G401 (cell line): Measurements from ENCODE around the gene BEND3. TPM values are rescaled to one million over a fixed set of nuclear protein-coding genes. Genes with fewer than 3 reads are reported as not detected.
"Not testable (repeated sequence)": the region's sequence is repeated elsewhere in the genome, so short reads cannot be mapped to it uniquely, and the experiment has no call there.

Experiments used
- DNase-seq: peaks from one replicate; pipeline ENCODE4 v3.0.0-alpha.2; 2015; ENCODE audit warnings: low spot score
- in situ Hi-C: cut with HindIII; loops from 2 replicates; pipeline ENCODE4 v1.10.0; 2016; ENCODE audit warnings: low sequenced_read_pairs, mixed read lengths
- total RNA-seq: library from RNA; depleted of rRNA; stranded (reverse); fragments of >200 nt; shearing (Covaris generic); gene quantifications from 2 replicates; pipeline ENCODE4 v1.2.3, GENCODE V29; 2014; rRNA removed

The BEND3 gene
- total RNA-seq, 1 experiment from 2014 or later, result 6.9 TPM

DNA sequence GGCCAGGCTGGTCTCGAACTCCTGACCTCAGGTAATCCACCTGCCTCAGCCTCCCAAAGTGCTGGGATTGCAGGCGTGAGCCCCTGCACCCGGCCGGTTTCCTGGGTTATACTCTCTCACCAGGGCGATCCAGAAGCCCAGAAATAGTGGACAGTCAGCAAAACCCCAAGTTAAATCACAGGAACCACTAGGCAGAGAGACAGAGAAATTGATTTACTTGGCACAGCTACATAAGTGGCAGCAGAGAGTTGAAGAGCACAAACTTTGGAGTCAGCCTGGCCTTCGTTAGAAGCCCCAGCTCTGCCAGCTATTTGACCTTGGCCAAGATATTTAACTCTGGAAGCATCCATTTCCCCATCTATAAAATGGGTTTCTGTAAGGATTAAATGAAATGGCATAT, 54.6 kb downstream of the BEND3 start:
- DNase-seq, result no peak
- in situ Hi-C loops, result no loop called here

DNA sequence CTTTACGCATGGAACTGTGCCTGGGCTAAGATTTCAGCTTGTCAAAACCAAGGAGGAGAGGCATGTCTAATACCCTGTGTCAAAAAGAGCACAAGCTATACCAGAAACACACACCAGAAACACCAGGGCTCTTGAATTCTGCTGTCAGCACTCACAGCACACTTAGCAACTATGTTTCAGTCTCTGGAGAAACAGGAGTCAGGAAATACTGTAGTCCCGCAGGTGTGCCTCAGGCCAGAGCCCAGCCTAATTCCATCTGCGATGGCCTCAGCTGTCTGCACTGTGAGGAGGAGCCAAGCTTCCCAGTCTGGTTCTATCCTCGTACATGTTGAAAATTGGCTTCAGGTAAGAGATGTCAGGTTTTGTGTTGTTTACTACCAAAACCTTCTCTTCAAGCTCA, 55.7 kb downstream of the BEND3 start:
- no peak for DNase-seq
- in situ Hi-C loops, result no loop called here

DNA sequence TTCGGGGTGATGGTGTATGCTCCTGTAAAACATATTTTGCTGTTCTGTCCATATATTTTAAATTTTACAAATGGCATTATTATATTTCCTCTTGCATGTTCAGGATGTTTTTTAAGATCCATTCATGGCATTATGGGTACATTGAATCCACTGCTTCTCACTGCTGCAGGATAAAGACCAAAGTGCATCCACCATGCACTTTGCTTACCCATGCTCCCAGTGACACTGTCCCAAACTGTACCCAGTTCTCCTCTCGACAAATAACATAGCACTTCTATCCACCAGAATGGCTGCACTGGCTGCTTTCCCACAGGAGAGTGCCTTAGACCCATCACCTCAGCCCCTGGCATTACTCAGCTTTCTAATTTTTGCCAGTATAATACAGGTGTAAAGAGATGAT, 57.6 kb downstream of the BEND3 start:
- in situ Hi-C loops, result no loop called here
- no peak for DNase-seq

DNA sequence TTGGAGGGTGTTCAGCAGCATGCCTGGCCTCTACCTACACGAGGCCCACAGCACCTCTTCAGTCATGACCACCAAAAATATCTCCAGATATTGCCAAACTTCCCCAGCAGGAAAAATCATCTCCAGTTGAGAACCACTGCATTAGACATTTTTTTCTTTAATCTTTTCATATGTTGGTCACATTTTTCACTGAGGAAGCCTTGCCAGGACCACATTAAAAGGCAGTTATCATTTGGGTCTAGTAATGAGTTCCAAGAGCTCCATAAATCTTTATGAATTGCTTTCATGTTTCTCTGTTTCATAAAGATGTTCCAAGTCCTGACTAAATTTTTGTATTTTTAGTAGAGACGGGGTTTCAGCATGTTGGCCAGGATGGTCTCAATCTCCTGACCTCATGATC, 58.5 kb downstream of the BEND3 start:
- DNase-seq, result no peak
- in situ Hi-C loops, result no loop called here

DNA sequence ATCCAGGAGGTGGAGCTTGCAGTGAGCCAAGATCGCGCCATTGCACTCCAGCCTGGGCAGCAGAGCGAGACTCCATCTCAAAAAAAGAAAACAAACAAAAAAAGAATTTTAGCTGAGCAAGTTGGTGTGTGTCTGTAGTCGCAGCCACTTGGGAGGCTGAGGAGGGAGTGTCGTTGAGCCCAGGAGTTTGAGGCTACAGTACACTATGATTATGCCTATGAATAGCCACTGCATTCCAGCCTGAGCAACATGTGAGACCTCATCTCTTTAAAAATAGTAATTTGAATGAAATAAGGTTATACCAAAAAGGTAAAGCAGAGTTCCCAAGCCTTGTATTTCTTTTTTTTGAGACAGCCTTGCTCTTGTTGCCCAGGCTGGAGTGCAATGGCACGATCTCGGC, 67.5 kb downstream of the BEND3 start:
- no peak for DNase-seq
- in situ Hi-C loops, result no loop called here

DNA sequence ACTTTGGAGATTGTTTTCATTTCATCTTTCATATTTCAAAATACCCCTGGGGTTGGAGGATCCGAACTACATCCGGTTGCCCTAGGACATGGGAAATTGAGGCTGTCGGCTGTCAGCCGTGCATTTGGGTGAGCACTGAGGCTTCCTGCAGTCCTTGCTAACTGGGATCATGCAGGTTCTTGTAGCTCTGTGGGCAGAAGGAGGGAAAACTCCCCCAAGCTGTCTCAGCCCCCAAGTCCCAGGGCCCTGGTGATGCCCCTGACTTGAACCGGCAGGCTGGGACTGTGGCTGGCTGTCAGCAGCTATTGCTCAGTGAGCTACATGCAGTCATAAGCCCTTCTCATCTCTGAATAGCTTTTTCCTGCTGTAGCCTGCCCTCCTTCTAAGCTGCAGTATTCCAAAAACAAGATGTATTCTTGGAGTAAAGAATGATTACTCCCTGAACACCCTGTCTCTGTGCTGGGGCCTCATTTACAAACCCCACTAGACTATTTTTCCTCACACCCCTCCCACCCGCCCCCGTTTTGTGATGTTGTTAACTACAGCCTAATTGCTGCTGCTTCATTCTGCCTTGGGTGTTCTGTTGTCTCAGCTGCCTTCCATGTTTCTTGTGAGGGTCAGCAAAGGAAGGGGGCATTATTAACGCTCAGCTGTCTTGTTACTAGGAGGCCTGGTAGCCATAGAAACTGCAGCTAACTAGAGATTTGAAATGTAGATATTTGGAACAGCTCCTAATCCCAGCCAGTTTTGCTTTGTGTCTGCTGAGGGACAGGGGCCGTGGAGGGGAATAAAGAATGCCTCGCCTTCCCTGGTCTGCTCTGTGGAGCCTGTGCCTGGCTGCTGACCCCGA, 69.3 kb downstream of the BEND3 start:
- no peak for DNase-seq
- in situ Hi-C loops, result no loop called here

DNA sequence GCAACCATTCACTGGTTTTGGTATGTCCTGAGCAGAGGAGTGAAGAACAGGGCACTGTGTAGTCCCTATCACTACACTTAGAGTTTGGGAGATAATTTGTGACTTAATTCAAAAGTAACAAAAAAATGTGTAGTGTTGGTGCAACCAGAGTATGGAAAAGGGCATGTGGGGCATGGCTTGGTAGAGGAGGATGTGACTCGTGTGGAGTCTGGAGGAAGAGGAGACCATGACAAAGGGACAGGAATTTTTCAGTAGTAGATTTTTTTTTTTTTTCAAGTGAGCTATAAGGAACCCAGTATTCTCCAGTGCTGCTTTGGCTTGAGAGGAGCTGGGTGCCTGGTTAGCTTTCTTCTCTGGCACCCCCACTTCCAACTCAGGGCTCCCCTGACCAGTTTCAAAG, 82.2 kb downstream of the BEND3 start:
- in situ Hi-C loops, result no loop called here

DNA sequence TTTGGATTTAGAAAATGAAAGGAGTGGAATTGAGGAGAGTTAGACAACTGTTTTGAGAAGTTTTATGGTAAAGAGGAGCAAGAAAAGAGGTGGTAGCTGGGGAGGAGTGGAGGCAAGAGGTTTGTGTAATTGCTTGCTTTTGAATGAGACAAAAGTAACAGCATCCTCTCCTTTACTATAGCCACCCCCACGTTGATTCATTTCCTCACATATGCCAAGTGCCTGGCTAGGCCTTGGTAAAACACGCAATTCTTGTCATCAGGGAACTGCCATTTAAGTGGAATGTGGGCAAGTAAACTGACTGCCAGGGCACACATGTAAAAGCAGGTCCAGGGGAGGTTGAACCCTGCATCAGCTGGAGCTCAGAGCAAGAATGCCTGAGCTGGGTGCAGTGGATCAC, 83.3 kb downstream of the BEND3 start:
- DNase-seq, result no peak
- in situ Hi-C loops, result no loop called here

More for the DNA sequence above, 82.2 kb downstream of the BEND3 start:
- no peak for DNase-seq

DNA sequence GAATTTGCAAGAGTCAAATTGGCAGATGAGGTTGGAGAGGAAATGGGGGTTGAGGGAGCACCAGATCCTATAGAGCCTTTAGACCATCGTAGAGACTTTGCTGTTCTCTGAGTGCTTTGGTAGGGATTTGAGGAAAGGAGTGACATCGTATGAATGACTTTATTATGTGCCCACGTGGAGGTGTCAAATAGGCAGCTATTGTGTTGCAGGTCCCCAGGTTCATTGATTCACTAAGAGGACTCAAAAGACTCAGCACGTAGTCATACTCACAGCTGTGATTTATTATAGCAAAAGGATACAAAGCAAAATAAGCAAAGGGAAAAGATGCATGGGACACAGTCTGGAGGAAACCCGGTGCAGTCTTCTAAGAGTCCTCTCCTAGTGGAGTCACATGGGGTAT, 85.2 kb downstream of the BEND3 start:
- in situ Hi-C loops, result no loop called here
- no peak for DNase-seq

DNA sequence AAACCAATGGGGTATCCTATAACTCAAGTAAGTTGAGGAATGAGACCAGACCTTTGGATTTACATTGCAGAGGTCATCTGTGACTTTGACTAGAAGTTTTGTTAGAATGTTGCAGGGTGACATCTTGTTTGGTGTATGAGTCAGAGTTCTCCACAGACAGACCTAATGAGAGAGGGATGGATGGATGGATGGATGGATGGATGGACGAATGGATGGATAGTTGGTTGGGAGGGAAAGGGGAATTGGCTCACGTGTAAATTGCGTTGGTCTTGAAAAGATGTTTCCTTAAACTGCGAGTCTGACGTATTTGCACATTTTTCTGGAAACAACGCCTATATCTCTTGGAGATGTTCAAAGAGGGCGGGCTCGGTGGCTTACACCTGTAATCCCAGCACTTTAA, 88.3 kb downstream of the BEND3 start:
- in situ Hi-C loops, result no loop called here
- no peak for DNase-seq

DNA sequence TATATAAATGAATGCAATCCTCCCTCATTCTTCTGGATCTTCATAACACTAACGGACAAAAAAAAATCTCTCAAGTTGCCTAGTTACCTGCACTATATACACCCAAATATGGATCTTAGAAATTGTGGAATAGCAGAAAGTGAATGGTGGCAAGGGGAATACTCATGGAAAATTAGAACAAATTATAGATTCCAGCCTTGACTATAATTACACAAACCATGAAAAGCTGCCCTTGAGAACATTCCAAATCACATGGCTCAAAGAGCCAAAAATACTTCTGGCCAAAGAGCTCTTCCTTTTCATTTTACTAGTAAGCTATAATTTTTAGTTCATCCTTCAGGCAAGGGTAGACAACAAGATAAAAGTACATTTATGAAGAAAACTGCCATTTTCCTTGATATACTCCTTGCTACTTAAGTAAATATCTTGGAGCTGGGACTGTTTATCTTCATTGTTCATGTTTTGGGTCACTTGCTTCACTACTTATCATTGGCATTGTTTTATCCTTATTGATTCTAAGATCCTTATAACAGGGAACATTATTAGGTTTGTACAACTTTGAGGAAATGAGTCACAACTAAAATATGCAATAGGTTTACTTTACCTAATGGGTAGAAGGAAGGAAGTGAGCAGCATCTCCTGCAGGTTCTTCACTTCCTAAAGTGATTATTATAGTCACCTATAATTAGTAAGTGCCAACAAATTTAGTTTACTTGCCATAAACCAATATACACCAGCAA, 93.7 kb downstream of the BEND3 start:
- DNase-seq, result no peak
- in situ Hi-C loops, result no loop called here

DNA sequence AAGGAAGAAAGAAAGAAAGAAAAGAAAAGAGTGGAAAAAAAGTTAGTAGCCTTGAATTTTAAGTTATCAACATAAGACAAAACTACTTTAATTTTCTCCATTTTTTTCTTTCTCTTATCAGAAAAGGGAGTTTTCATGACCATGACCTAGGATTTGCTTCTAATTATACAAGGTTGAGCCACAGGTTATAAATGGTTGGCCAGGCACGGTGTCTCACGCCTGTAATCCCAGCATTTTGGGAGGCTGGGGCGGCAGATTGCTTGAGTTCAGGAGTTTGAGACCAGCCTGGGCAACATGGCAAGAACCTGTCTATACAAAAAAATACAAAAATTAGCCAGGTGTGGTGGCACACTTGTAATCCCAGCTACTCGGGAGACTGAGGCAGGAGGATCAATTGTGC, 95.1 kb downstream of the BEND3 start:
- in situ Hi-C loops, result no loop called here
- no peak for DNase-seq

DNA sequence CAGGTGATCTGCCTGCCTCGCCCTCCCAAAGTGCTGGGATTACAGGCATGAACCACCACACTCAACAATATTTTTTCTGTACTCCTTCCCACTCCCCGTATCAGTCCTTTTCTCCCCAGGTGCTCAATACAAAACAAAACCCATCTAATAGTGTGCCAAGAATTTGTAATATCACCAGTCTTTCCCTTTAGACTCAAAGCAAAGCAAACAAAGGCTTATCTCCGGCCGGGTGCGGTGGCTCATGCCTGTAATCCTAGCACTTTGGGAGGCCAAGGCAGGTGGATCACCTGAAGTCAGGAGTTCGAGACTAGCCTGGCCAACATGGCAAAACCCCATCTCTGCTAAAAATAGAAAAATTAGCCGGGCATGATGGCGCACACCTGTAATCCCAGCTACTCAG, 95.7 kb downstream of the BEND3 start:
- DNase-seq, in situ Hi-C loops: not testable (repeated sequence)

DNA sequence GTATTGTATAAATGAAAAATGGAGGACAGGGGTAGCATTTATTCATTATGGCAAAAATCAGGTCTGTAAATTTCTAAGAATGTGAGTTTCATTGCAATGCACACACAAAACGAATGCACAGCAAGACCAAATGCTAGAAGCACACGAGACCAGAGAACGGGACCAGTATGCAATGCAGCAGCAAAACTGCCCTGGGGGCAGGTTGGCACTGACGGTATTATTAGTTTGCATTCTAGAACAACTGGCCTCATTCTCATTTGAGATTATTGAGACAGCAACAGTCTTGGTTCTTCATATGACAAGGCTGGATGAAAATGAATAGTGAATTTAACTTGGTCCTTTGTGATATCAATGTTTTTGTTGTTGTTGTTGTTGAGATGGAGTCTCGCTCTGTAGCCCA, 96.3 kb downstream of the BEND3 start:
- no peak for DNase-seq
- in situ Hi-C loops, result no loop called here

Other genes starting within 250 kb of the BEND3 start
- gene CD24, start 140.8 kb downstream of the BEND3 start, total RNA-seq, result 1.3 TPM in 1 of 2 replicates, not detected in the other
- 11.2 and 23.4 TPM in 2 replicates for gene MTRES1, start 87.3 kb downstream of the BEND3 start, total RNA-seq